Esophagus squamous epithelium (tissue), 5 donors: ENCODE results near the gene TAS2R4. TPM values are rescaled to one million over a fixed set of nuclear protein-coding genes. Genes with fewer than 3 reads are reported as not detected.

Experiments
- DNase-seq: peaks from one replicate; lab custom pipeline; 2025; lab: John Stamatoyannopoulos, UW
- H3K27ac ChIP-seq, 4 donors: fragments of 200-600 bp; sonication (generic); one replicate each; pipeline ENCODE4 v1.5.1; 2016 to 2019; ENCODE audit warnings: mild to moderate bottlenecking in 1 of 4
- H3K27me3 ChIP-seq, 4 donors: fragments of 200-600 bp; sonication (generic); 1 replicate in 3 of 4; 2 replicates in 1 of 4; pipeline versions ENCODE4 v1.5.1 to v1.6.0; 2017 to 2021; ENCODE audit warnings: antibody characterized with exemption in 1 of 4
- H3K36me3 ChIP-seq, 3 donors: fragments of 200-600 bp; sonication (generic); one replicate each; pipeline ENCODE4 v1.5.1; 2016 to 2019
- H3K4me1 ChIP-seq, 3 donors: fragments of 200-600 bp; sonication (generic); one replicate each; pipeline ENCODE4 v1.5.1; 2017 to 2019
- H3K4me3 ChIP-seq, 4 donors: fragments of 200-600 bp; sonication (generic); 1 replicate in 3 of 4; 2 replicates in 1 of 4; pipeline ENCODE4 v1.5.1; 2016 to 2019; ENCODE audit warnings: mild to moderate bottlenecking in 2 of 4, moderate library complexity in 1 of 4
- H3K9me3 ChIP-seq, 3 donors: fragments of 200-600 bp; sonication (generic); one replicate each; pipeline ENCODE4 v1.5.1; 2016 to 2019
- CTCF ChIP-seq, 6 experiments: fragments of 450-650 bp in 4 of 6; fragments of 200-600 bp in 2 of 6; sonication (generic) in 2 of 6; IDR thresholded peaks; one replicate each; pipeline ENCODE4 v1.5.1; 2016 to 2019; ENCODE audit warnings: antibody characterized with exemption in 6 of 6, mild to moderate bottlenecking in 4 of 6, moderate library complexity in 4 of 6
- POLR2A ChIP-seq, 4 donors: fragments of 450-650 bp; IDR thresholded peaks; one replicate each; pipeline ENCODE4 v1.6.1; 2017; ENCODE audit warnings: antibody characterized with exemption in 4 of 4, mild to moderate bottlenecking in 4 of 4, moderate library complexity in 3 of 4
- WGBS, 2 donors: methylation state at CpG; one replicate each; pipeline ENCODE4 v1.1.5; 2018; 5-methylcytosine and 5-hydroxymethylcytosine counted together
- intact Hi-C: fragments of 100-400 bp; cut with DNase I; formaldehyde crosslinking; loops from one replicate; pipeline ENCODE4 v1.15.0; 2022
- total RNA-seq, 4 donors: library from RNA; depleted of rRNA; stranded (reverse); fragments of >200 nt; gene quantifications; one replicate each; pipeline ENCODE4 v1.1.0, GENCODE V29; 2016
- donor health status: DM: yes; HTN: yes; CAD: no.

Gene TAS2R4
- total RNA-seq, 4 donors from 2014 or later: 0.18 to 3.1 (median 1.3) TPM

GRCh38 chr7:141737836-141738591, 38.5 kb upstream of the TAS2R4 start, which contains the start of gene SSBP1:
SSBP1 (plus strand) TSS chr7:141738358; CDS start chr7:141739167, 809 bp downstream.
- Histone ChIP-seq H3K27me3 (no peaks in the 10 kb centered on the region), H3K4me3 (peak within 1 kb of the TSS; percentile 58 to 87 (median 76)), H3K4me1 (peaks cover 6 to 37% (median 13%) of the 10 kb centered on the region in 3 donors), H3K27ac (peak within 1 kb of the TSS; percentile 85 to 91 (median 88)), H3K36me3 (peaks cover 5 to 35% (median 12%) of the 10 kb centered on the region in 3 donors), H3K9me3 (no peaks in the 10 kb centered on the region)
- peak; percentile 55 for DNase-seq
- WGBS, 2 donors: 1 to 2% methylated on average over 34 to 40 of the region's 46 CpGs
- intact Hi-C loops: loop anchor here (10.0 kb wide), 1 partner anchor 73 kb away; no protein-coding TSS in a partner anchor
- TF ChIP-seq POLR2A (IDR thresholded peaks at IDR 0.05): peak in 3 of 4 donors; percentile 23 to 59 (median 29)
- TF ChIP-seq CTCF (IDR thresholded peaks at IDR 0.05): peak; percentile 58 to 99 (median 84)

DNA sequence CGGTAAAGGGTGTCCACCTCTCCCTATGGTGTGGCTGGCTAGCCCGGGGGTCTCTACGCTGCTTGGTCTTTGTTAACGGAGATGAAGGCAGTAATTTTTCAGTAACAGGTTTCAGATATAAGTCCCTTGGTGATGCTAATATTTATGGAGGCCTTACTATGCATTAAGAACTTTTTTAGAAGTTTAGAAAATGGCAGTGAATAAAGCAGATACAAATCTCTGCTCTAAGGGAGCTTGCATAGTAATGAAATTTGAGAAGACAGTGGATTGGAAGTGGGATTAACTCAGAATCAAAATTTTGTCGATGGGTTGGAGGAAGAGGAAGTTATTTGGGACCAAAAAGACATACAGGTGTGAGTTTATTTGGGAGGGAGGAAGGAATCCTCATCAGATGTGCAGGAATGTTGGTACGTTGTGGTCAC, 37.9 kb upstream of the TAS2R4 start:
- TF ChIP-seq POLR2A (IDR thresholded peaks at IDR 0.05) (no peak), CTCF (IDR thresholded peaks at IDR 0.05) (no peak)
- Histone ChIP-seq H3K4me1 (peaks cover 6 to 37% (median 13%) of the 10 kb centered on the region in 3 donors), H3K36me3 (peaks cover 11 to 41% (median 18%) of the 10 kb centered on the region in 3 donors), H3K9me3 (no peaks in the 10 kb centered on the region), H3K4me3 (peak overlapping the region; percentile 58 to 87 (median 76)), H3K27ac (peak overlapping the region; percentile 85 to 91 (median 88)), H3K27me3 (no peaks in the 10 kb centered on the region)
- intact Hi-C loops: loop anchor here (10.0 kb wide), 1 partner anchor 74 kb away; no protein-coding TSS in a partner anchor
- 0 to 1% methylated on average over 6 of the region's 6 CpGs for WGBS, 2 donors
- no peak for DNase-seq

GRCh38 chr7:141739250-141739649, 37.2 kb upstream of the TAS2R4 start:
- intact Hi-C loops: loop anchor here (10.0 kb wide), 1 partner anchor 74 kb away; no protein-coding TSS in a partner anchor
- Histone ChIP-seq H3K4me3 (peak overlapping the region in 3 of 4 donors; percentile 58 to 87 (median 77)), H3K27me3 (no peaks in the 10 kb centered on the region), H3K27ac (peak overlapping the region in 3 of 4 donors; percentile 85 to 90 (median 86)), H3K4me1 (peaks cover 6 to 37% (median 13%) of the 10 kb centered on the region in 3 donors), H3K9me3 (no peaks in the 10 kb centered on the region), H3K36me3 (peaks cover 13 to 47% (median 24%) of the 10 kb centered on the region in 3 donors)
- 44 to 55% methylated on average over 3 of the region's 3 CpGs for WGBS, 2 donors
- DNase-seq: no peak
- no peak for TF ChIP-seq POLR2A (IDR thresholded peaks at IDR 0.05)
- TF ChIP-seq CTCF (IDR thresholded peaks at IDR 0.05): no peak

DNA sequence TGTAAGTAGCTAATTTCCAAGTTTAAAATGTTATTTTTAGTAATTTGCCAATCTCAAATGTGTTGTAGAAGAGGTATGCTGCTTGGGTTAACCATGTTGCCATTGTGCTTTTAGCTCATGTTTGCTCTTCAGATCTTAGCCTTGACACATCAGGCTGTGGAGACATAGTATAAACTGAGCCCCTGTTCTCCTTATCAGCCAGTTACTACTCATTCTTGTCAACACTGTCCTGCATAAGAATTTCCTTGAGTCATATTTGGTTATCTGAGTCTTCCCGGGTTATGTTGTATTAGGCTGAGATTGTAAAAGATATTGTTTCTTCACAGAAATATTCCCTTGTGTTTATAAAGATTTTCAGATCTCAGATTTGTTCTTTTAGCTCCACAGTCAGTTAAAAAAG, 34.2 kb upstream of the TAS2R4 start:
- WGBS, 2 donors: 93 to 100% methylated on average over 1 of the region's 1 CpG
- DNase-seq: no peak
- no peak overlapping the region for H3K27ac ChIP-seq
- intact Hi-C loops: no loop called here
- H3K4me1 ChIP-seq: peaks cover 6 to 33% (median 11%) of the 10 kb centered on the region in 3 donors
- H3K36me3 ChIP-seq: peaks cover 13 to 77% (median 38%) of the 10 kb centered on the region in 3 donors
- TF ChIP-seq CTCF (IDR thresholded peaks at IDR 0.05): no peak
- TF ChIP-seq POLR2A (IDR thresholded peaks at IDR 0.05): no peak
- H3K9me3 ChIP-seq: no peaks in the 10 kb centered on the region
- no peak overlapping the region for H3K4me3 ChIP-seq
- H3K27me3 ChIP-seq: no peaks in the 10 kb centered on the region

DNA sequence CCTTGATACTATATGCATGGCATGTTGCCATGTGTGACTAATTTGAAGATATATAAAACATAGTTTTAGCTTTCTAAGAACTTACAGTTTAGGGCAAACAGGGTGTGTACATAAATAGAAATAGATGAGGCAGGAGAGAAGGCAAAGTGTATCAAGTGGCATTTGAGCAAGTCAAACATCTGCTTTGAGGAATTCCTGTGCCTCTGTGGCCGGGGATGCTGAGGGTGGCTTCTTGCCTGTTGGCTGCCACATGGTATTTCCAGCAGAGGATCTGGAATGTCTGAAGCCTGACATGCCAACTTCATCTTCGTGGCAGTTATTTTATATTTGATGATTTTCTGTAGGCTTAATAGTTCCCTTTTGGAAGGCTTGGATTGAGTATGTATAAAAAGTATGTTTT, 32.3 kb upstream of the TAS2R4 start:
- H3K27me3 ChIP-seq: no peaks in the 10 kb centered on the region
- no peak overlapping the region for H3K4me3 ChIP-seq
- peaks cover 6 to 22% (median 6%) of the 10 kb centered on the region in 3 donors for H3K4me1 ChIP-seq
- no peaks in the 10 kb centered on the region for H3K9me3 ChIP-seq
- TF ChIP-seq CTCF (IDR thresholded peaks at IDR 0.05) (no peak), POLR2A (IDR thresholded peaks at IDR 0.05) (no peak)
- intact Hi-C loops: no loop called here
- no peak overlapping the region for H3K27ac ChIP-seq
- no peak for DNase-seq
- WGBS, 2 donors: 91 to 97% methylated on average over 2 of the region's 2 CpGs
- H3K36me3 ChIP-seq: peaks cover 13 to 96% (median 38%) of the 10 kb centered on the region in 3 donors
